HCT116 (cell line): ENCODE measurements around the gene MACROD1.

ENCODE experiments used
- CEBPB ChIP-seq: IDR thresholded peaks from 2 replicates; pipeline ENCODE4 v1.6.1; 2012; ENCODE audit warnings: low read depth
- CTCF ChIP-seq, 3 experiments: fragments of 200-600 bp in 1 of 3; sonication (generic) in 1 of 3; IDR thresholded peaks in 2 of 3; conservative IDR thresholded peaks in 1 of 3; 2 replicates each; pipeline ENCODE4 v1.5.1; 2012 to 2017; ENCODE audit warnings: low read depth in 2 of 3, low read length in 2 of 3, antibody characterized with exemption in 1 of 3, borderline replicate concordance in 1 of 3, control low read depth in 1 of 3, mild to moderate bottlenecking in 1 of 3, mixed read lengths in 1 of 3, mixed run types in 1 of 3, moderate library complexity in 1 of 3; ENCODE audit not compliant: insufficient read depth in 1 of 3
- EGR1 ChIP-seq: IDR thresholded peaks from 2 replicates; pipeline ENCODE4 v1.6.1; 2012; ENCODE audit warnings: low read depth
- EZH2phosphoT487 ChIP-seq: fragments of 200-600 bp; IDR thresholded peaks from 2 replicates; pipeline ENCODE4 v1.6.1; 2018; ENCODE audit warnings: antibody characterized with exemption, borderline replicate concordance
- FOSL1 ChIP-seq: IDR thresholded peaks from 2 replicates; pipeline ENCODE4 v1.6.1; 2012; ENCODE audit warnings: low read depth
- POLR2A ChIP-seq: IDR thresholded peaks from 2 replicates; pipeline ENCODE4 v1.7.0; 2011; ENCODE audit warnings: borderline replicate concordance; ENCODE audit not compliant: insufficient read depth, insufficient read length; ENCODE audit errors: extremely low read depth
- POLR2AphosphoS5 ChIP-seq: IDR thresholded peaks from 2 replicates; pipeline ENCODE4 v1.6.1; 2011; ENCODE audit warnings: mild to moderate bottlenecking, low read depth, low read length, moderate library complexity
- RAD21 ChIP-seq: IDR thresholded peaks from 2 replicates; pipeline ENCODE4 v1.6.1; 2012; ENCODE audit warnings: low read depth, mild to moderate bottlenecking
- REST ChIP-seq: IDR thresholded peaks from 2 replicates; pipeline ENCODE4 v1.6.1; 2012; ENCODE audit warnings: low read depth
- SP1 ChIP-seq: IDR thresholded peaks from 2 replicates; pipeline ENCODE4 v1.6.1; 2012; ENCODE audit warnings: low read depth
- ZFX ChIP-seq: fragments of 450-650 bp; IDR thresholded peaks from 2 replicates; pipeline ENCODE4 v1.6.1; 2017

DNA sequence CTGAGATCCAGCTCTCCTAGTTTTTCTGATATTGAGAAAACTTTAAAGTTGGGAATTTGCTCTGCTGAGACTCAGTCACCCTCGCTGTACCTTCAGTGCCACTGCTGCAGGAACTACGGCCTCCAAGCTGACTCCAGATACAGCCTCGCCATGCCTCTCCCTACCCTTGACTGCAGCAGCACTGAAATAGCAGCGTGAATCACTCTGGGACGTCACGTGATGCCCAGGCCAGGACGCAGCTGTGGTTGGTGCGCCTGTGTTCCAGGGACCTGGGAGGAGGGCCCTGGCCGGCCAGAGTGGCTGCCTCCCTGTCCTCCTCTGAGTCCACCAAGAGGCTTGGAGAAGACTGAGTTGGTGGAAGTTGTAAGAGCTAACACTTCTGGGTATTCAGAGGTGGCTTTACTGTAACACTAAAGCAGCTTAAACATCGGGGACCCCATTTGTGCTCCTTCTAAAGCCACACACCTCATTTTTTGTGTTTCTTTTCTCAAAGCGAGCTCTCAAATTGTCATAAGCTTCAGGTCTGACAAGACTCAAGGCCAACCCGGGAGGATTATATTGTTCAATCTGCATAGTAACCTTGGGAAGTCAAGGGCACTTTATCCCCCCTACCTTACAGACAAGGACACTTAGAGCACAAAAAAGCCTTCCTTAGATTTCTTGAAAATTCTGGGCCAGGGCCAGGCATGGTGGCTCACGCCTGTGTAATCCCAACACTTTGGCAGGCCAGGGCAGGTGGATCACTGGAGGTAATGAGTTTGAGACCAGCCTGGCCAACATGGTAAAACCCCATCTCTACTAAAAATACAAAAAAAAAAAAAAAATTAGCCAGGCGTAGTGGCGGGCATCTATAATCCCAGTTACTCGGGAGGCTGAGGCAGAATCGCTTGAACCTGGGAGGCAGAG, 15.8 kb upstream of the MACROD1 start:
- TF ChIP-seq REST, result no peak
- peak; percentile 96 for TF ChIP-seq POLR2AphosphoS5
- no peak for TF ChIP-seq FOSL1
- TF ChIP-seq ZFX, result no peak
- peak; percentile 92 for TF ChIP-seq POLR2A
- no peak for TF ChIP-seq SP1
- no peak for TF ChIP-seq CTCF (IDR thresholded peaks at IDR 0.05 in 2 of 3, conservative IDR thresholded peaks at IDR 0.05 in 1 of 3; ENCODE audit: borderline replicate concordance in 1 of 3, insufficient read depth in 1 of 3, low read depth in 2 of 3, low read length in 2 of 3)
- TF ChIP-seq EGR1, result no peak
- no peak for TF ChIP-seq RAD21
- no peak for TF ChIP-seq EZH2phosphoT487
- TF ChIP-seq CEBPB, result no peak
